ENCODE data around the gene LYRM2. TPM values are rescaled to one million over a fixed set of nuclear protein-coding genes. Genes with fewer than 3 reads are reported as not detected.

Gene LYRM2
- total RNA-seq, 4 donors from 2014 or later: 18.3 to 33.4 (median 21.9) TPM

GRCh38 chr6:89662659-89663223 lies 24.2 kb upstream of the LYRM2 start:
- no peaks in the 10 kb centered on the region for H3K27me3 ChIP-seq
- no peak overlapping the region for H3K27ac ChIP-seq
- TF ChIP-seq POLR2AphosphoS5 (IDR thresholded peaks at IDR 0.05) (no peak), EP300 (IDR thresholded peaks at IDR 0.05) (no peak), CTCF (IDR thresholded peaks at IDR 0.05) (no peak), POLR2A (IDR thresholded peaks at IDR 0.05) (no peak)
- no peaks in the 10 kb centered on the region for H3K9me3 ChIP-seq
- H3K4me1 ChIP-seq: no peaks in the 10 kb centered on the region
- H3K4me3 ChIP-seq: no peak overlapping the region
- WGBS, 2 donors (ENCODE audit: low coverage in 1 of 2): 89 to 100% methylated on average over 3 of the region's 4 CpGs
- H3K36me3 ChIP-seq: peaks cover 8 to 98% of the 10 kb centered on the region in 2 donors
- ATAC-seq: no peak

- no peak overlapping the region for H3K4me3 ChIP-seq
- TF ChIP-seq POLR2AphosphoS5 (IDR thresholded peaks at IDR 0.05): no peak
- peaks cover 8 to 99% of the 10 kb centered on the region in 2 donors for H3K36me3 ChIP-seq
- H3K27me3 ChIP-seq: no peaks in the 10 kb centered on the region
- H3K27ac ChIP-seq: no peak overlapping the region
- ATAC-seq: no peak
- no peaks in the 10 kb centered on the region for H3K9me3 ChIP-seq
- 50 to 53% methylated on average over 1 of the region's 1 CpG for WGBS, 2 donors (ENCODE audit: low coverage in 1 of 2)
- no peaks in the 10 kb centered on the region for H3K4me1 ChIP-seq
These were observed 23.0 kb upstream of the LYRM2 start for GRCh38 chr6:89661559-89661958.

GRCh38 chr6:89660981-89661380 lies 22.4 kb upstream of the LYRM2 start:
- peaks cover 8 to 99% of the 10 kb centered on the region in 2 donors for H3K36me3 ChIP-seq
- ATAC-seq: no peak
- WGBS, 2 donors (ENCODE audit: low coverage in 1 of 2): 68 to 87% methylated on average over 3 to 4 of the region's 4 CpGs

GRCh38 chr6:89657445-89658158 lies 19.1 kb upstream of the LYRM2 start:
- no peak for TF ChIP-seq POLR2A (IDR thresholded peaks at IDR 0.05)
- no peak for TF ChIP-seq EP300 (IDR thresholded peaks at IDR 0.05)
- TF ChIP-seq POLR2AphosphoS5 (IDR thresholded peaks at IDR 0.05): no peak
- no peak for TF ChIP-seq CTCF (IDR thresholded peaks at IDR 0.05)
- H3K36me3 ChIP-seq: peaks cover 8 to 100% of the 10 kb centered on the region in 2 donors

More at GRCh38 chr6:89660981-89661380, 22.4 kb upstream of the LYRM2 start:
- no peak overlapping the region for H3K27ac ChIP-seq
- no peaks in the 10 kb centered on the region for H3K4me1 ChIP-seq
- no peak for TF ChIP-seq POLR2A (IDR thresholded peaks at IDR 0.05)
- no peak for TF ChIP-seq POLR2AphosphoS5 (IDR thresholded peaks at IDR 0.05)
- no peak for TF ChIP-seq CTCF (IDR thresholded peaks at IDR 0.05)
- TF ChIP-seq EP300 (IDR thresholded peaks at IDR 0.05): no peak
- H3K9me3 ChIP-seq: no peaks in the 10 kb centered on the region
- H3K4me3 ChIP-seq: no peak overlapping the region
- no peaks in the 10 kb centered on the region for H3K27me3 ChIP-seq

GRCh38 chr6:89655122-89655521 lies 16.6 kb upstream of the LYRM2 start:
- Histone ChIP-seq H3K4me1 (no peaks in the 10 kb centered on the region), H3K9me3 (no peaks in the 10 kb centered on the region), H3K27me3 (no peaks in the 10 kb centered on the region), H3K36me3 (peaks cover 12 to 100% of the 10 kb centered on the region in 2 donors), H3K4me3 (no peak overlapping the region), H3K27ac (no peak overlapping the region)
- WGBS, 2 donors (ENCODE audit: low coverage in 1 of 2): 90 to 96% methylated on average over 2 of the region's 2 CpGs
- no peak for TF ChIP-seq POLR2AphosphoS5 (IDR thresholded peaks at IDR 0.05)
- no peak for TF ChIP-seq EP300 (IDR thresholded peaks at IDR 0.05)
- no peak for TF ChIP-seq POLR2A (IDR thresholded peaks at IDR 0.05)
- TF ChIP-seq CTCF (IDR thresholded peaks at IDR 0.05): no peak
- no peak for ATAC-seq

More at GRCh38 chr6:89657445-89658158, 19.1 kb upstream of the LYRM2 start:
- H3K27me3 ChIP-seq: no peaks in the 10 kb centered on the region
- H3K4me3 ChIP-seq: no peak overlapping the region
- no peaks in the 10 kb centered on the region for H3K4me1 ChIP-seq
- no peak for ATAC-seq
- H3K27ac ChIP-seq: no peak overlapping the region
- no peaks in the 10 kb centered on the region for H3K9me3 ChIP-seq
- WGBS, 2 donors (ENCODE audit: low coverage in 1 of 2): 89 to 96% methylated on average over 11 to 13 of the region's 13 CpGs
